ENCODE results near the gene PAF1.

- TF ChIP-seq TEAD4 (IDR thresholded peaks at IDR 0.05) = peak; percentile 93
- peak; percentile 92 for TF ChIP-seq CEBPB (IDR thresholded peaks at IDR 0.05)
- TF ChIP-seq ZBTB7A (IDR thresholded peaks at IDR 0.05; ENCODE audit: low read depth) = peak; percentile 99
- peak; percentile 30; the same call in 1 of the 2 replicates for TF ChIP-seq YY1 (IDR thresholded peaks at IDR 0.05; ENCODE audit: low read depth)
- TF ChIP-seq REST (IDR thresholded peaks at IDR 0.05; ENCODE audit: low read depth) = no peak
- TF ChIP-seq FOXM1 (IDR thresholded peaks at IDR 0.05; ENCODE audit: borderline replicate concordance, low read depth) = no peak; the same call in 1 of the 2 replicates
These were observed 21.4 kb upstream of the PAF1 start, which contains the start of gene PLEKHG2 for GRCh38 chr19:39412100-39412866.

All from Ishikawa (cell line).